Measurements from ENCODE around the gene LRP1B. TPM values are rescaled to one million over a fixed set of nuclear protein-coding genes. Genes with fewer than 3 reads are reported as not detected.

The LRP1B gene
- total and polyA plus RNA-seq, 2 of the 8 experiments (the other 6 are each of a cell fraction or from before 2014, with no cell fraction given), result 0.03 TPM; not detected in 1

GRCh38 chr2:141482697-141483096 is 648.1 kb downstream of the LRP1B start:
- no peaks in the 10 kb centered on the region for H3K27me3 ChIP-seq (replicated peaks in 1 of 4; ENCODE audit: control insufficient read depth in 3 of 4, extremely low read depth in 1 of 4, insufficient read depth in 3 of 4, low read length in 3 of 4)
- no peak overlapping the region for H3K18ac ChIP-seq (ENCODE audit: extremely low read depth, low read length)
- H3K4ac ChIP-seq (replicated peaks; ENCODE audit: insufficient read length, low read depth, low read length), result no peak overlapping the region
- H3K4me2 ChIP-seq (ENCODE audit: insufficient read depth in 1 of 2, low read depth in 2 of 2, low read length in 2 of 2), result no peak overlapping the region
- no peak overlapping the region for H2AFZ ChIP-seq (ENCODE audit: low read length)
- H3K36me3 ChIP-seq (ENCODE audit: control insufficient read depth in 2 of 4, insufficient read depth in 4 of 4, low read length in 3 of 4), result no peaks in the 10 kb centered on the region
- H2AK5ac ChIP-seq (ENCODE audit: low read depth, low read length), result no peak overlapping the region
- H4K5ac ChIP-seq (ENCODE audit: insufficient read length, low read depth, low read length), result no peak overlapping the region
- POLR2A ChIA-PET (ENCODE audit: partially characterized antibody), result no interaction called here
- H3K14ac ChIP-seq (ENCODE audit: insufficient read length), result no peak overlapping the region
- H3K4me3 ChIP-seq (ENCODE audit: extremely low read depth in 1 of 4, insufficient read depth in 2 of 4, low read depth in 3 of 4, low read length in 4 of 4), result no peak overlapping the region
- FAIRE-seq (no peak), DNase-seq (ENCODE audit: low read depth in 1 of 2, low spot score in 2 of 2) (no peak)
- H3K27ac ChIP-seq (ENCODE audit: low read depth, low read length), result no peak overlapping the region
- no peak overlapping the region for H3K9ac ChIP-seq (replicated peaks in 1 of 4; ENCODE audit: extremely low read depth in 1 of 4, low read depth in 3 of 4, low read length in 3 of 4)
- no peak overlapping the region for H3K23ac ChIP-seq (ENCODE audit: insufficient read length)
- no peak overlapping the region for H3K56ac ChIP-seq (replicated peaks; ENCODE audit: insufficient read length, low read depth, low read length)
- CTCF ChIA-PET (ENCODE audit: partially characterized antibody), result interaction anchor here (0.7 kb wide), 1 partner anchor 14 kb away, joined by 3 read pairs; no protein-coding TSS in a partner anchor
- H2BK5ac ChIP-seq (ENCODE audit: low read depth, low read length), result no peak overlapping the region
- no peaks in the 10 kb centered on the region for H3K79me1 ChIP-seq (ENCODE audit: low read depth, low read length)
- no peak overlapping the region for H4K8ac ChIP-seq (ENCODE audit: extremely low read depth, insufficient read depth, low read length)
- WGBS, 2 experiments (ENCODE audit: extremely low coverage in 1 of 2, insufficient coverage in 1 of 2, insufficient read length in 1 of 2, insufficient replicate concordance in 2 of 2, low coverage in 1 of 2, low lambda C conversion rate in 2 of 2, missing lambda C conversion rate in 1 of 2), result 89% methylated on average over 3 of the region's 3 CpGs; no CpG with 5 or more reads in 1 of the 2 experiments
- no peak overlapping the region for H2BK15ac ChIP-seq (ENCODE audit: low read length)
- no peak overlapping the region for H2BK12ac ChIP-seq (ENCODE audit: low read depth, low read length)
- H4K20me1 ChIP-seq (replicated peaks in 1 of 2; ENCODE audit: control insufficient read depth in 1 of 2, insufficient read depth in 2 of 2, low read length in 2 of 2), result no peaks in the 10 kb centered on the region
- H3K9me3 ChIP-seq (ENCODE audit: insufficient read depth in 2 of 2, low read depth in 1 of 2, low read length in 1 of 2), result no peaks in the 10 kb centered on the region
- no peaks in the 10 kb centered on the region for H3K79me2 ChIP-seq (ENCODE audit: control insufficient read depth in 1 of 2, insufficient read depth in 2 of 2, low read length in 2 of 2)
- no peak overlapping the region for H2BK20ac ChIP-seq (ENCODE audit: low read length)
- H3K4me1 ChIP-seq (replicated peaks in 1 of 4; ENCODE audit: control insufficient read depth in 3 of 4, insufficient read depth in 4 of 4, low read length in 3 of 4), result no peaks in the 10 kb centered on the region
- H3K23me2 ChIP-seq (ENCODE audit: low read depth, low read length), result no peaks in the 10 kb centered on the region
- no peak overlapping the region for H2BK120ac ChIP-seq (replicated peaks; ENCODE audit: low read depth, low read length)
- no peak overlapping the region for H4K91ac ChIP-seq (replicated peaks; ENCODE audit: insufficient read length, low read length)
- TF ChIP-seq TEAD4 (IDR thresholded peaks at IDR 0.05; ENCODE audit: low read depth, low read length) (no peak), CREB1 (IDR thresholded peaks at IDR 0.05) (no peak), POLR2AphosphoS5 (IDR thresholded peaks at IDR 0.05; ENCODE audit: low read depth, low read length) (no peak), HDAC2 (IDR thresholded peaks at IDR 0.05; ENCODE audit: borderline replicate concordance in 1 of 2, low read depth in 2 of 2, low read length in 2 of 2) (no peak), RNF2 (IDR thresholded peaks at IDR 0.05; ENCODE audit: borderline replicate concordance, low read depth, low read length, missing control alignments, poor library complexity, severe bottlenecking) (no peak), TBP (IDR thresholded peaks at IDR 0.05; ENCODE audit: low read depth, low read length) (no peak), SRF (IDR thresholded peaks at IDR 0.05; ENCODE audit: low read depth, low read length) (no peak), SIRT6 (IDR thresholded peaks at IDR 0.05; ENCODE audit: low read length) (no peak)

Measured in H1 (cell line).